ENCODE results near the gene UFC1.
"Not testable (repeated sequence)": the region's sequence is repeated elsewhere in the genome, so short reads cannot be mapped to it uniquely, and the experiment has no call there.

The UFC1 gene

GRCh38 chr1:161153682-161154337 is at the start of gene UFC1:
Gene UFC1 (plus strand): TSS chr1:161153978. CDS start chr1:161153998, 20 bp downstream.
- DNase-seq: peak; percentile 71 to 91 (median 80)

GRCh38 chr1:161106431-161106830 is 47.3 kb upstream of the UFC1 start:
- DNase-seq: no peak

- no peak for DNase-seq
Observed at GRCh38 chr1:161111117-161111516, 42.7 kb upstream of the UFC1 start.

- no peak for DNase-seq
Observed at GRCh38 chr1:161111527-161111926, 42.3 kb upstream of the UFC1 start.

- DNase-seq: no peak
Observed at GRCh38 chr1:161113915-161114314, 39.9 kb upstream of the UFC1 start.

- no peak for DNase-seq
Observed at GRCh38 chr1:161114556-161114955, 39.2 kb upstream of the UFC1 start.

GRCh38 chr1:161115132-161115711 is 38.6 kb upstream of the UFC1 start:
- no peak for DNase-seq

GRCh38 chr1:161115961-161116360 is 37.8 kb upstream of the UFC1 start:
- not testable (repeated sequence) for DNase-seq

- peak; percentile 74 to 85 (median 82) for DNase-seq
Observed at GRCh38 chr1:161117759-161118581, 35.8 kb upstream of the UFC1 start, which contains the start of the genes NIT1 and PFDN2. Gene NIT1 (plus strand): TSS chr1:161118105. CDS start chr1:161118177, 72 bp downstream. Gene PFDN2 (minus strand): TSS chr1:161118037. CDS start chr1:161118026, 11 bp downstream.

- DNase-seq: peak in 5 of 6 experiments; percentile 43 to 64 (median 49)
Observed at GRCh38 chr1:161119092-161119903, 34.5 kb upstream of the UFC1 start.

GRCh38 chr1:161121042-161121650 is 32.6 kb upstream of the UFC1 start:
- DNase-seq: no peak

- DNase-seq: no peak
Observed at GRCh38 chr1:161121834-161122233, 31.9 kb upstream of the UFC1 start.

- no peak for DNase-seq
Observed at GRCh38 chr1:161122967-161123366, 30.8 kb upstream of the UFC1 start.

GRCh38 chr1:161127649-161128048 is 26.1 kb upstream of the UFC1 start:
- DNase-seq: no peak

GRCh38 chr1:161128591-161129420 is 25.0 kb upstream of the UFC1 start:
- DNase-seq: no peak

GRCh38 chr1:161130266-161130665 is 23.5 kb upstream of the UFC1 start:
- no peak for DNase-seq

- DNase-seq: peak in 1 of 6 experiments; percentile 16
Observed at GRCh38 chr1:161131523-161132409, 22.0 kb upstream of the UFC1 start.

- peak; percentile 81 to 89 (median 88) for DNase-seq
Observed at GRCh38 chr1:161132410-161133219, 21.2 kb upstream of the UFC1 start, which contains the start of gene DEDD. Gene DEDD (minus strand): TSS chr1:161132667. CDS start chr1:161124462, 8,205 bp downstream.

GRCh38 chr1:161133220-161133740 is 20.5 kb upstream of the UFC1 start:
- no peak for DNase-seq

Data from stimulated activated naive CD4-positive, alpha-beta T cell (primary cell).